Measurements from ENCODE around the gene MRPS22.

The MRPS22 gene

DNA sequence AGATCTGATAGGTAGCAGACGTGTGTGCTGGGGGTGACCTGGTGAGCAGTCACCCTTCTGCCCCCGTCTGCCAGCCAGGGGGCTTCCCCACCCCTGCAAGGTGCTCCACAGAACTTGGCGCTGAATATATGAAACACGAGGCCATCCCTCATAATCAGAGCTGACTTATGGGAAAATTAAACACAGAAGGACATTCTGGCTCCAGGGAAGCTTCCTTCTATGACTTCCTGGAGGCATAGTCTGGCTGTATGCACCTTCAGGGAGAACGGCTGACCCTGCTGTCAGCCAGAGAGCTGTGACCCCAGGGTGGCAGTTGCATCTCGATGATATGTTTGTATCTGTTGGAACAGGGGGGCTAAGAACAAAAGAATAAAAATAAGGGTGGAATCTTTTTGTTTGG lies 26.6 kb upstream of the MRPS22 start:
- TF ChIP-seq, protein P1, sequence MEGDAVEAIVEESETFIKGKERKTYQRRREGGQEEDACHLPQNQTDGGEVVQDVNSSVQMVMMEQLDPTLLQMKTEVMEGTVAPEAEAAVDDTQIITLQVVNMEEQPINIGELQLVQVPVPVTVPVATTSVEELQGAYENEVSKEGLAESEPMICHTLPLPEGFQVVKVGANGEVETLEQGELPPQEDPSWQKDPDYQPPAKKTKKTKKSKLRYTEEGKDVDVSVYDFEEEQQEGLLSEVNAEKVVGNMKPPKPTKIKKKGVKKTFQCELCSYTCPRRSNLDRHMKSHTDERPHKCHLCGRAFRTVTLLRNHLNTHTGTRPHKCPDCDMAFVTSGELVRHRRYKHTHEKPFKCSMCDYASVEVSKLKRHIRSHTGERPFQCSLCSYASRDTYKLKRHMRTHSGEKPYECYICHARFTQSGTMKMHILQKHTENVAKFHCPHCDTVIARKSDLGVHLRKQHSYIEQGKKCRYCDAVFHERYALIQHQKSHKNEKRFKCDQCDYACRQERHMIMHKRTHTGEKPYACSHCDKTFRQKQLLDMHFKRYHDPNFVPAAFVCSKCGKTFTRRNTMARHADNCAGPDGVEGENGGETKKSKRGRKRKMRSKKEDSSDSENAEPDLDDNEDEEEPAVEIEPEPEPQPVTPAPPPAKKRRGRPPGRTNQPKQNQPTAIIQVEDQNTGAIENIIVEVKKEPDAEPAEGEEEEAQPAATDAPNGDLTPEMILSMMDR (IDR thresholded peaks at IDR 0.05; ENCODE audit: low read depth, low read length, poor library complexity, severe bottlenecking): no peak
- no peak for TF ChIP-seq EZH2phosphoT487 (IDR thresholded peaks at IDR 0.05; ENCODE audit: borderline replicate concordance, low read length)

DNA sequence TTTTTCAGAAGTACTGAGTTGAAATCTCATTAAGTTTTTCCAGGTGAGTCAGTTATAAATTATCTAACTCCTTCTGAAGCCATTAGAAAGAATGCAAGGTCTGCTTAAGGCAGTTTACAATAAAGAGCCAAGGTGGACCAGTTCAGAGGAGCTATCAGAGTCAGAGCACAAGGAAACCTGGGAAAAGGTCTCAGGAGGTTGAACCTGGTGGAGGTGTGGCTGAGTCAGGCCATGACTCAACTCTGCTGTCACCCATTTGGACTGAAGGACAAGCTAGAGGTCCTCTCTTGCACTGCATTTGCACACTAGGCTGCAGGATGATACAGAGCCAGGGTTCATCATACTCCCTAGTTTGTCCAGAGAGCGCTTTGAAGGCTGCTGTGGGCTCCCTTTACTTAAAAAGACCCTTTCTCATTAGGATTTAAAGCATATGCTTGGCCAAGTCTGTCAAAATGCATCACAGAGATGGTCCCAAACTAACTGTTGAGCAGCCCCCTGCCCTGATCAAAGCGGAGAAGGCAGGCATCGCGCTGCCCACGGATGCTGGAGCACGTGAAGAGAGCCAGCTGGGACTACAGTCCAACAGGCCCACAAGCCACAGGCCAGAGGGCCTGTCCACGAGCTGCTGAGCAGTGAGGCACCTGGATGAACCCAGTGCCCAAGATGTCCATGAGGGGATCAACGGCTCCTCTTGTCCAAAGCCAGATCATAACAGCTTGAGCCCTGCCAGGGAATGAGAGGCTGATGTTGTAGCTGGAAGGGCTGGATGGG lies 26.0 kb upstream of the MRPS22 start:
- Histone ChIP-seq H3K4me3 (ENCODE audit: low read length) (no peak overlapping the region), H3K79me2 (ENCODE audit: control insufficient read depth, low read length) (no peaks in the 10 kb centered on the region), H3K9me2 (replicated peaks; ENCODE audit: control insufficient read depth, low read length) (no peaks in the 10 kb centered on the region), H4K20me1 (ENCODE audit: control insufficient read depth, insufficient read depth, low read depth, low read length) (no peaks in the 10 kb centered on the region), H3K27me3 (ENCODE audit: control insufficient read depth, low read length) (peaks cover 4% of the 10 kb centered on the region), H3K4me2 (ENCODE audit: low read length) (no peak overlapping the region), H3K9me3 (ENCODE audit: control insufficient read depth, insufficient read depth, low read length) (no peaks in the 10 kb centered on the region), H3K27ac (ENCODE audit: low read depth, low read length) (no peak overlapping the region), H3K36me3 (ENCODE audit: control insufficient read depth, low read length) (no peaks in the 10 kb centered on the region), H3K4me1 (ENCODE audit: control insufficient read depth, low read length) (no peaks in the 10 kb centered on the region), H3F3A (ENCODE audit: control insufficient read depth, insufficient read depth) (no peaks in the 10 kb centered on the region)
- no peak for TF ChIP-seq EZH2phosphoT487 (IDR thresholded peaks at IDR 0.05; ENCODE audit: borderline replicate concordance, low read length)
- TF ChIP-seq, protein P1 (IDR thresholded peaks at IDR 0.05; ENCODE audit: low read depth, low read length, poor library complexity, severe bottlenecking): no peak

More for the DNA sequence above, 26.6 kb upstream of the MRPS22 start:
- H3K9me2 ChIP-seq (replicated peaks; ENCODE audit: control insufficient read depth, low read length): no peaks in the 10 kb centered on the region
- H3K4me2 ChIP-seq (ENCODE audit: low read length): no peak overlapping the region
- H3K27ac ChIP-seq (ENCODE audit: low read depth, low read length): no peak overlapping the region
- no peaks in the 10 kb centered on the region for H3K4me1 ChIP-seq (ENCODE audit: control insufficient read depth, low read length)
- H3K4me3 ChIP-seq (ENCODE audit: low read length): no peak overlapping the region
- H3K9me3 ChIP-seq (ENCODE audit: control insufficient read depth, insufficient read depth, low read length): no peaks in the 10 kb centered on the region
- H3F3A ChIP-seq (ENCODE audit: control insufficient read depth, insufficient read depth): no peaks in the 10 kb centered on the region
- H4K20me1 ChIP-seq (ENCODE audit: control insufficient read depth, insufficient read depth, low read depth, low read length): no peaks in the 10 kb centered on the region
- no peaks in the 10 kb centered on the region for H3K79me2 ChIP-seq (ENCODE audit: control insufficient read depth, low read length)
- H3K27me3 ChIP-seq (ENCODE audit: control insufficient read depth, low read length): peaks cover 4% of the 10 kb centered on the region
- H3K36me3 ChIP-seq (ENCODE audit: control insufficient read depth, low read length): no peaks in the 10 kb centered on the region

DNA sequence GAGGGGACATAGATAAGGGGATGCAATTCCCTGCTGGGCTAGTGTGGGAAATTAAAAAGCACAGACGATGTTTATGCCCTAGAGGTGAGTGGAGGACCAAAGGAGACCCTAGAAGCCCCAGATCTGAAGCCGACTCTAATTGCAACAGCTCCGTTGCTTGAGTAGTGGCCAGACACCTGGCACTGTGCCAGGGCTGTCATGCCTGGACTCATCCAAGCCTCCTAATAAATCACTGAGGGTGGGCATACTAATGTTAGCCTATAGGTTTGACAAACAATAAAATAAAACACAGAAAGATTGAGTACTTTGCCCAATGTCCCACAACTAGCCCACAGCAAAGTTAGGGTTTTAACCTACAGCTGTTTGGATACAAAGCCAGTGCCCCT lies 25.4 kb upstream of the MRPS22 start:
- Histone ChIP-seq H3F3A (ENCODE audit: control insufficient read depth, insufficient read depth) (no peaks in the 10 kb centered on the region), H3K4me3 (ENCODE audit: low read length) (no peak overlapping the region), H3K27ac (ENCODE audit: low read depth, low read length) (no peak overlapping the region), H3K27me3 (ENCODE audit: control insufficient read depth, low read length) (peaks cover 4% of the 10 kb centered on the region), H3K9me3 (ENCODE audit: control insufficient read depth, insufficient read depth, low read length) (no peaks in the 10 kb centered on the region), H3K4me2 (ENCODE audit: low read length) (no peak overlapping the region), H3K36me3 (ENCODE audit: control insufficient read depth, low read length) (no peaks in the 10 kb centered on the region), H3K79me2 (ENCODE audit: control insufficient read depth, low read length) (no peaks in the 10 kb centered on the region), H3K9me2 (replicated peaks; ENCODE audit: control insufficient read depth, low read length) (no peaks in the 10 kb centered on the region), H4K20me1 (ENCODE audit: control insufficient read depth, insufficient read depth, low read depth, low read length) (no peaks in the 10 kb centered on the region), H3K4me1 (ENCODE audit: control insufficient read depth, low read length) (no peaks in the 10 kb centered on the region)
- no peak for TF ChIP-seq EZH2phosphoT487 (IDR thresholded peaks at IDR 0.05; ENCODE audit: borderline replicate concordance, low read length)
- TF ChIP-seq, protein P1 (IDR thresholded peaks at IDR 0.05; ENCODE audit: low read depth, low read length, poor library complexity, severe bottlenecking): no peak
